K562 (cell line): ENCODE data around the gene ATXN7. TPM values are rescaled to one million over a fixed set of nuclear protein-coding genes. Genes with fewer than 3 reads are reported as not detected.

Source experiments
- ATAC-seq: fragments of 200-7000 bp; cut with Tn5 transposase; 3 replicates; pipeline ENCODE4 v1.9.1; 2020; ENCODE audit warnings: moderate library complexity
- BruUV-seq: library from RNA; stranded (reverse); fragments of 400-500 nt; replicated peaks from 2 replicates; lab custom pipeline; 2021; lab: Mats Ljungman, UMichigan
- CTCF ChIA-PET: fragments of 300-600 bp; formaldehyde crosslinking; extraction: SDS; loops from one replicate; lab custom pipeline; 2021; ENCODE audit warnings: low intra/inter-chr PET ratio; lab: Yijun Ruan, JAX
- POLR2A ChIA-PET: fragments of 300-600, 350-650 bp; sonication (Branson Sonifier 250); formaldehyde crosslinking; extraction: SDS; loops from one replicate; lab custom pipeline; 2021; ENCODE audit warnings: antibody characterized with exemption, inconsistent platforms; lab: Yijun Ruan, JAX
- DNase-seq, 4 experiments: peaks; one replicate each; pipeline versions ENCODE4 v3.0.0 to v3.0.0-alpha.2; 2011 to 2018; ENCODE audit warnings: low spot score in 3 of 4, mixed read lengths in 3 of 4; ENCODE audit errors: extremely low read depth in 1 of 4
- FAIRE-seq: peaks from 2 replicates; lab custom pipeline; 2011; peaks lifted over from hg19 to GRCh38; lab: Jason Lieb, UNC
- H2AFZ ChIP-seq: 2 replicates; pipeline ENCODE4 v1.6.0; 2011; ENCODE audit warnings: low read depth, low read length, control low read depth, inconsistent platforms
- H3K27ac ChIP-seq: fragments of 200-600 bp; 3 replicates; pipeline ENCODE4 v1.8.0; 2011; ENCODE audit warnings: low read depth, mild to moderate bottlenecking, control low read depth, inconsistent platforms, low read length, moderate library complexity, mixed read lengths; ENCODE audit errors: extremely low read depth
- H3K27me3 ChIP-seq, 2 experiments: fragments of 300-600 bp in 1 of 2; 2 replicates in 1 of 2; 3 replicates in 1 of 2; pipeline versions ENCODE4 v1.6.0 to v1.8.0; 2011; ENCODE audit warnings: inconsistent platforms in 2 of 2, low read length in 2 of 2, mild to moderate bottlenecking in 1 of 2, mixed read lengths in 1 of 2, moderate library complexity in 1 of 2; ENCODE audit not compliant: control insufficient read depth in 2 of 2, insufficient read depth in 2 of 2
- H3K36me3 ChIP-seq: fragments of 300-600 bp; 3 replicates; pipeline ENCODE4 v1.8.0; 2011; ENCODE audit warnings: mild to moderate bottlenecking, low read length, inconsistent platforms; ENCODE audit not compliant: control insufficient read depth, insufficient read depth
- H3K4me1 ChIP-seq, 2 experiments: fragments of 200-600 bp in 1 of 2; replicated peaks in 1 of 2; 2 replicates in 1 of 2; 3 replicates in 1 of 2; pipeline versions ENCODE4 v1.5.1 to v1.8.0; 2011; ENCODE audit warnings: inconsistent platforms in 2 of 2, low read length in 2 of 2, mild to moderate bottlenecking in 1 of 2, mixed read lengths in 1 of 2, moderate library complexity in 1 of 2; ENCODE audit not compliant: control insufficient read depth in 2 of 2, insufficient read depth in 2 of 2
- H3K4me2 ChIP-seq: 2 replicates; pipeline ENCODE4 v1.6.1; 2011; ENCODE audit warnings: low read length, control low read depth, inconsistent platforms, mixed read lengths; ENCODE audit not compliant: insufficient read depth
- H3K4me3 ChIP-seq: fragments of 200-600 bp; sonication (generic), shearing (Covaris generic); 2 replicates; pipeline ENCODE4 v1.5.1; 2016; ENCODE audit warnings: control low read depth, inconsistent platforms
- H3K79me2 ChIP-seq: fragments of 200-600 bp; 3 replicates; pipeline ENCODE4 v1.8.0; 2011; ENCODE audit warnings: low read length, inconsistent platforms; ENCODE audit not compliant: control insufficient read depth, insufficient read depth
- H3K9ac ChIP-seq, 2 experiments: 2 replicates each; pipeline versions ENCODE4 v1.6.0 to v1.6.1; 2011; ENCODE audit warnings: low read depth in 2 of 2, low read length in 2 of 2, control low read depth in 1 of 2, inconsistent platforms in 1 of 2, mild to moderate bottlenecking in 1 of 2, mixed read lengths in 1 of 2; ENCODE audit not compliant: insufficient read depth in 1 of 2
- H3K9me1 ChIP-seq: one replicate; pipeline ENCODE4 v1.6.0; 2011; ENCODE audit warnings: inconsistent platforms, mild to moderate bottlenecking, low read length, moderate library complexity; ENCODE audit not compliant: control insufficient read depth, insufficient read depth
- H3K9me3 ChIP-seq: replicated peaks from 2 replicates; pipeline ENCODE4 v1.5.1; 2011; ENCODE audit warnings: low read depth, low read length, inconsistent platforms; ENCODE audit not compliant: control insufficient read depth, insufficient read depth
- H4K20me1 ChIP-seq: replicated peaks from 2 replicates; pipeline ENCODE4 v1.6.1; 2011; ENCODE audit warnings: low read length, inconsistent platforms, mixed read lengths; ENCODE audit not compliant: control insufficient read depth, insufficient read depth
- BRD9 ChIP-seq: fragments of 450-650 bp; IDR thresholded peaks from 2 replicates; pipeline ENCODE4 v1.6.1; 2018; ENCODE audit warnings: low read depth; ENCODE audit not compliant: partially characterized antibody
- C11orf30 ChIP-seq: fragments of 450-650 bp; IDR thresholded peaks from 2 replicates; pipeline ENCODE4 v1.6.1; 2016; ENCODE audit warnings: low read depth, mild to moderate bottlenecking
- CTCF ChIP-seq, 3 experiments: IDR thresholded peaks in 2 of 3; conservative IDR thresholded peaks in 1 of 3; 2 replicates each; pipeline ENCODE4 v1.5.1; 2011 to 2012; ENCODE audit warnings: low read length in 3 of 3, mild to moderate bottlenecking in 3 of 3, control low read depth in 2 of 3, improper control_type of control experiment in 1 of 3, inconsistent platforms in 1 of 3, low read depth in 1 of 3, mixed read lengths in 1 of 3, moderate library complexity in 1 of 3; ENCODE audit not compliant: insufficient read depth in 2 of 3
- NFE2 ChIP-seq: IDR thresholded peaks from 2 replicates; pipeline ENCODE4 v1.6.1; 2014; ENCODE audit warnings: antibody characterized with exemption, low read depth
- RAD21 ChIP-seq, 2 experiments: fragments of 250-450 bp in 1 of 2; fragments of 450-650 bp in 1 of 2; sonication (Bioruptor Pico) in 1 of 2; formaldehyde crosslinking in 1 of 2; IDR thresholded peaks in 1 of 2; conservative IDR thresholded peaks in 1 of 2; 2 replicates each; pipeline versions ENCODE4 v1.4.0 to v1.8.0; 2020 to 2022; ENCODE audit warnings: mild to moderate bottlenecking in 2 of 2, moderate library complexity in 1 of 2
- ZNF184 ChIP-seq: sonication (generic); formaldehyde crosslinking; IDR thresholded peaks from 2 replicates; pipeline ENCODE4 v1.5.0; 2020; ENCODE audit warnings: missing genetic modification reagents
- WGBS: fragments of 100-300 bp; shearing (Covaris generic); methylation state at CpG from one replicate; pipeline ENCODE4 v1.1.6; 2016; ENCODE audit warnings: low coverage, mixed read lengths; ENCODE audit not compliant: insufficient coverage; ENCODE audit errors: missing lambda C conversion rate; 5-methylcytosine and 5-hydroxymethylcytosine counted together
- in situ Hi-C: fragments of 300-500 bp; cut with MboI; formaldehyde crosslinking; loops from 4 replicates; pipeline ENCODE4 v1.15.0; 2018; ENCODE audit warnings: inconsistent platforms, mixed read lengths
- intact Hi-C: fragments of 100-400 bp; cut with micrococcal nuclease; formaldehyde crosslinking; loops from 2 replicates; pipeline ENCODE4 v1.14.2; 2022
- polyA plus RNA-seq, 8 experiments: library from polyadenylated mRNA; depleted of rRNA in 4 of 8; stranded (reverse) in 5 of 8; unstranded in 3 of 8; fragments of >200 nt; fragmentation: Nextera tagmentation in 2 of 8; fragmentation: Illumina TruSeq in 1 of 8; extraction: Ambion mirVana in 2 of 8; extraction: Trizol in 1 of 8; gene quantifications; 2 replicates each; pipeline versions ENCODE4 v1.2.1 to v1.2.3, GENCODE V29; 2011 to 2014; ENCODE audit warnings: inconsistent platforms in 1 of 8, missing spikeins in 1 of 8
- total RNA-seq, 7 experiments: library from RNA; depleted of rRNA in 6 of 7; stranded (reverse); fragments of >200 nt in 6 of 7; fragmentation: Illumina TruSeq in 2 of 7; extraction: Trizol in 2 of 7; gene quantifications; 2 replicates each; pipeline versions ENCODE4 v1.2.1 to v1.2.3, GENCODE V29; 2011 to 2021; ENCODE audit warnings: low replicate concordance in 1 of 7
- TF ChIP-seq, protein P1 (sequence below): IDR thresholded peaks from 2 replicates; pipeline ENCODE4 v1.6.1; 2012; ENCODE audit warnings: low read depth, low read length, improper control_type of control experiment, borderline replicate concordance

ATXN7 gene
- total and polyA plus RNA-seq, 9 of the 15 experiments (the other 6 are each of a cell fraction or from before 2014, with no cell fraction given), result 0.41 to 9.2 (median 6.7) TPM

- no peaks in the 10 kb centered on the region for H3K9me3 ChIP-seq
- peaks cover 3 to 15% of the 10 kb centered on the region in 2 experiments; a peak in 4 of 5 replicates for H3K4me1 ChIP-seq
- FAIRE-seq, result peak; percentile 26
- no peak overlapping the region for H3K27ac ChIP-seq
- BruUV-seq, result no TSS peak
- intact Hi-C loops, result loop anchor here (2.0 to 10.0 kb wide), 2 partner anchors 31 to 97 kb away; partner anchors contain the start of genes ATXN7 and THOC7
- peak; percentile 77 for ATAC-seq
- H3K79me2 ChIP-seq, result peaks cover 30% of the 10 kb centered on the region
- TF ChIP-seq, protein P1, sequence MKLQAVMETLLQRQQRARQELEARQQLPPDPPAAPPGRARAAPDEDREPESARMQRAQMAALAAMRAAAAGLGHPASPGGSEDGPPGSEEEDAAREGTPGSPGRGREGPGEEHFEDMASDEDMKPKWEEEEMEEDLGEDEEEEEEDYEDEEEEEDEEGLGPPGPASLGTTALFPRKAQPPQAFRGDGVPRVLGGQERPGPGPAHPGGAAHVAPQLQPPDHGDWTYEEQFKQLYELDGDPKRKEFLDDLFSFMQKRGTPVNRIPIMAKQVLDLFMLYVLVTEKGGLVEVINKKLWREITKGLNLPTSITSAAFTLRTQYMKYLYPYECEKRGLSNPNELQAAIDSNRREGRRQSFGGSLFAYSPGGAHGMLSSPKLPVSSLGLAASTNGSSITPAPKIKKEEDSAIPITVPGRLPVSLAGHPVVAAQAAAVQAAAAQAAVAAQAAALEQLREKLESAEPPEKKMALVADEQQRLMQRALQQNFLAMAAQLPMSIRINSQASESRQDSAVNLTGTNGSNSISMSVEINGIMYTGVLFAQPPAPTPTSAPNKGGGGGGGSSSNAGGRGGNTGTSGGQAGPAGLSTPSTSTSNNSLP, result peak; percentile 49; the same call in 1 of the 2 replicates
- 0 out of 2 replicates have a peak, but pooled peaks have one; percentile 36 for TF ChIP-seq NFE2
- peak in 1 of 2 experiments; percentile 27; a peak in 1 of 4 replicates for TF ChIP-seq RAD21 (CRISPR knock-in tag; conservative IDR thresholded peaks at IDR 0.05 in 1 of 2, IDR thresholded peaks at IDR 0.05 in 1 of 2)
- peak; percentile 37; the same call in 1 of the 2 replicates for TF ChIP-seq C11orf30
- TF ChIP-seq CTCF (IDR thresholded peaks at IDR 0.05 in 2 of 3, conservative IDR thresholded peaks at IDR 0.05 in 1 of 3; ENCODE audit: insufficient read depth in 2 of 3, low read depth in 1 of 3, low read length in 3 of 3), result peak in 2 of 3 experiments; percentile 42 to 44; a peak in 3 of 6 replicates
- no peak for TF ChIP-seq ZNF184
- no peak for TF ChIP-seq BRD9
- no peak overlapping the region for H2AFZ ChIP-seq
- H3K27me3 ChIP-seq, result no peaks in the 10 kb centered on the region
- H3K4me3 ChIP-seq, result no peak overlapping the region
- in situ Hi-C loops, result no loop called here
- H3K36me3 ChIP-seq, result 0 out of 3 replicates have a peak, but pooled peaks cover 5% of the 10 kb centered on the region
- WGBS, result 11% methylated on average over 2 of the region's 2 CpGs
- ChIA-PET POLR2A (no interaction called here), CTCF (interaction anchor here (0.7 kb wide), 1 partner anchor 31 kb away, joined by 3 read pairs; no protein-coding TSS in a partner anchor)
- H3K4me2 ChIP-seq, result no peak overlapping the region
- H3K9ac ChIP-seq, result no peak overlapping the region
- no peaks in the 10 kb centered on the region for H4K20me1 ChIP-seq
- DNase-seq, result peak; percentile 24 to 52 (median 44)
- H3K9me1 ChIP-seq, result peaks cover 3% of the 10 kb centered on the region
These were observed 98.2 kb downstream of the ATXN7 start for GRCh38 chr3:63961891-63962290.
